ENCODE data around the gene OR56A1. TPM values are rescaled to one million over a fixed set of nuclear protein-coding genes. Genes with fewer than 3 reads are reported as not detected.

Gene OR56A1
- total RNA-seq, 4 donors from 2014 or later: 0.07 to 0.12 TPM; not detected in 2

- TF ChIP-seq POLR2A (IDR thresholded peaks at IDR 0.05): no peak
- TF ChIP-seq CTCF (IDR thresholded peaks at IDR 0.05): no peak
- Histone ChIP-seq H3K36me3 (no peaks in the 10 kb centered on the region), H3K27me3 (no peaks in the 10 kb centered on the region), H3K4me1 (no peaks in the 10 kb centered on the region), H3K27ac (no peak overlapping the region), H3K9me3 (no peaks in the 10 kb centered on the region), H3K4me3 (no peak overlapping the region)
- intact Hi-C loops (cut with DNase I; ENCODE audit: low total_unique reads): no loop called here
- no peak for DNase-seq
Observed at GRCh38 chr11:6062691-6063358, 32.3 kb upstream of the OR56A1 start.

DNA sequence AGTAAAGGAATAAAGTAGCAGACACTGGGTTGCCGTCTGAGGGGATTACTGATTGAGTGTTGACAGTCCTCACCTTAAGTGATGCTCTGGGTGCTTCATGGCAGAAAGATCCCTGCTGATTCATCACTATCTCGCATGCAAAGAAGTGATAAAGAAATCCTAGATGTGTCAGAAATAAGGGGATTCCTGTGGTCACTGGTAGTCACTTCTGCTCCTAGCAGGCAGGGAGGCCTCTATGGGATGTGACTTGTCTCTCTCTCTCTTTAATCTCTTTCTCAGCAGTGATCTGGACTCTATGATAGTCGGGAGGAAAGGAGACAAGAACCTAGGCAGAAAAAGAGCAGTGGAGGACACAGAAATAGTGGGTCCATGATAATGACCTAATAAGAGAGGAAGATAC is 30.9 kb upstream of the OR56A1 start:
- Histone ChIP-seq H3K27me3 (no peaks in the 10 kb centered on the region), H3K9me3 (no peaks in the 10 kb centered on the region), H3K4me3 (no peak overlapping the region), H3K4me1 (no peaks in the 10 kb centered on the region), H3K36me3 (no peaks in the 10 kb centered on the region), H3K27ac (no peak overlapping the region)
- intact Hi-C loops (cut with DNase I; ENCODE audit: low total_unique reads): no loop called here
- DNase-seq: no peak
- TF ChIP-seq POLR2A (IDR thresholded peaks at IDR 0.05) (no peak), CTCF (IDR thresholded peaks at IDR 0.05) (no peak)

DNA sequence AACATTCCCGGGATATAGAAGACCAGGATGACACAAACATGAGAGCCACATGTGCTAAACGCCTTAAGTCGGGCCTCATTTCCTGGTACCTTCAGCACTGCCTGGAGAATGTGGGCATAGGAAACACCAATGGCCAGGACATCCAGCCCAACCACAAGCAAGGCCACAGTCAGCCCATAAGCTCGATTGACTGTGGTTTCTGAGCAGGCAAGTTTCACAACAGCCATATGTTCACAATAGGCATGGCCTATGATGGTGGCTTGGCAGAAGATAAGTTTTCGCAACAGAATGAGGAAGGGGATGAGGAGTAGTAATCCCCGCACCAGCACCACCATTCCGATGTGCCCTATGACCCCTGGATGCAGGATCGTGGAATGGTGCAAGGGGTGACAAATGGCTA is 26.9 kb upstream of the OR56A1 start:
- no peak for DNase-seq
- no peaks in the 10 kb centered on the region for H3K36me3 ChIP-seq
- H3K9me3 ChIP-seq: no peaks in the 10 kb centered on the region
- no peaks in the 10 kb centered on the region for H3K4me1 ChIP-seq
- H3K27ac ChIP-seq: no peak overlapping the region
- H3K27me3 ChIP-seq: no peaks in the 10 kb centered on the region
- intact Hi-C loops (cut with DNase I; ENCODE audit: low total_unique reads): no loop called here
- H3K4me3 ChIP-seq: no peak overlapping the region
- no peak for TF ChIP-seq CTCF (IDR thresholded peaks at IDR 0.05)
- TF ChIP-seq POLR2A (IDR thresholded peaks at IDR 0.05): no peak

DNA sequence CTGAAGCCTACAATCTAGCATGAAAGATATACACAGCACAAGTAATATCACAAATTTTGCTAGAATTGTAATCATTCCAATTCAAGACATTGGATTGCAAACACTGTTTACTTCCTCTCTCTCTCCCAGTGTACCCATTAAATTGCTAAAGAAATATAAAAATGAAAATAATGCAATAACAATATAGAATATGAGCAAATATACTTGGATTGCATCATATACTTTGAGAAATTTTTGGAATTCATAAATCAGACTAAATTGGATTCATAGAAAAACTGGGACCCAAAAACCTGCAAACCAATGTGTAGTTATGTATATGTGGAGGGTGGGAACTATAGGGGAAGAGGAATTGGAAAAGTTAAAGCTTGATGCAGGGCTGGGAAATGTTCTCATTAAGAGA is 25.0 kb upstream of the OR56A1 start:
- Histone ChIP-seq H3K27me3 (no peaks in the 10 kb centered on the region), H3K4me1 (no peaks in the 10 kb centered on the region), H3K36me3 (no peaks in the 10 kb centered on the region)

GRCh38 chr11:6052374-6052773 is 21.8 kb upstream of the OR56A1 start:
- intact Hi-C loops (cut with DNase I; ENCODE audit: low total_unique reads): no loop called here
- Histone ChIP-seq H3K4me3 (no peak overlapping the region), H3K27me3 (no peaks in the 10 kb centered on the region), H3K9me3 (no peaks in the 10 kb centered on the region), H3K27ac (no peak overlapping the region), H3K4me1 (no peaks in the 10 kb centered on the region), H3K36me3 (no peaks in the 10 kb centered on the region)
- no peak for DNase-seq
- TF ChIP-seq CTCF (IDR thresholded peaks at IDR 0.05) (no peak), POLR2A (IDR thresholded peaks at IDR 0.05) (no peak)

More for the DNA sequence above, 25.0 kb upstream of the OR56A1 start:
- intact Hi-C loops (cut with DNase I; ENCODE audit: low total_unique reads): no loop called here
- TF ChIP-seq POLR2A (IDR thresholded peaks at IDR 0.05) (no peak), CTCF (IDR thresholded peaks at IDR 0.05) (no peak)
- DNase-seq: no peak
- Histone ChIP-seq H3K27ac (no peak overlapping the region), H3K9me3 (no peaks in the 10 kb centered on the region), H3K4me3 (no peak overlapping the region)
